Right lobe of liver (tissue), 4 donors: ENCODE measurements around the gene NOL4L.

Experiments used
- CTCF ChIP-seq, 4 donors: fragments of 200-600 bp in 3 of 4; fragments of 450-650 bp in 1 of 4; IDR thresholded peaks; one replicate each; pipeline versions ENCODE4 v1.5.1 to v1.8.0; 2016 to 2022; ENCODE audit warnings: antibody characterized with exemption in 4 of 4, mild to moderate bottlenecking in 2 of 4
- POLR2A ChIP-seq: fragments of 450-650 bp; IDR thresholded peaks from one replicate; pipeline ENCODE4 v1.6.1; 2017; ENCODE audit warnings: antibody characterized with exemption, mild to moderate bottlenecking
- donor health status: DM: no; HTN: no; CAD: no.
- donor health status: DM: no; HTN: no; CAD: no.
- donor health status: DM: no; HTN: yes; CAD: no.

DNA sequence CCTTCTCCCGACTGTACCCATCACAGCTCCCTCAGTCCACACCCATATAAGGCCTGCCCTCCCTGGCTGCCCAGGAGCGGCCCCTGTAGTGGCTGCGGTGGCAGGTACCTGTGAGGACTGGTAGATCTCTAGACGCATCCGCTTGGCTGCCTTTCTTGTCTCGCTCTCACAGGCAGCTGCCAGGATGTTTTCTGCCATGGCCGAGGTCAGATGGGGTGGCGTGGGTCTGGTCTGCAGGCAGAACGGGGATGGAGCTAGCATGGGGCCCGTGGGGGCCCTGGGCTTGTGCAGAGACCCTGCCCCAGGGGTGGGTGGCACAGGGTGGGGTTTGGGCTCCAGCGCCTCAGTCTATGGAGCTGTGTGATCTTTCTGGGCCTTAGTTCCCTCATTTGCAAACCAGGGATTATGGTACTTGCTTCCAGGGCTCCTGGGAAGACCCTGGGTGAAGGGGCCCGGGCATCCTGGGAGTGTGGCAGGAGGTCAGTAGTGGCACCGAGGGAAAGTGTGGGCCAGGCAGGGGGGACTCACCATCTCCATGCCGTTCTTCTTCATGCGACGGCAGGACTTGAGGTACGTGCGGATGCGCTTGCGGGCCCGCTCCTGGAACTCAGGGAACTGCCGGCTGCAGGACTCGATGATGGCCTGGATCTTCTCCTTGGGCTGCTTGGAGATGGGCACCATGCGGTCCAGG is 132.2 kb downstream of the NOL4L start:
- TF ChIP-seq POLR2A (no peak), CTCF (IDR thresholded peaks at IDR 0.05) (no peak)
